ENCODE results near the gene CCDC97.

DNA sequence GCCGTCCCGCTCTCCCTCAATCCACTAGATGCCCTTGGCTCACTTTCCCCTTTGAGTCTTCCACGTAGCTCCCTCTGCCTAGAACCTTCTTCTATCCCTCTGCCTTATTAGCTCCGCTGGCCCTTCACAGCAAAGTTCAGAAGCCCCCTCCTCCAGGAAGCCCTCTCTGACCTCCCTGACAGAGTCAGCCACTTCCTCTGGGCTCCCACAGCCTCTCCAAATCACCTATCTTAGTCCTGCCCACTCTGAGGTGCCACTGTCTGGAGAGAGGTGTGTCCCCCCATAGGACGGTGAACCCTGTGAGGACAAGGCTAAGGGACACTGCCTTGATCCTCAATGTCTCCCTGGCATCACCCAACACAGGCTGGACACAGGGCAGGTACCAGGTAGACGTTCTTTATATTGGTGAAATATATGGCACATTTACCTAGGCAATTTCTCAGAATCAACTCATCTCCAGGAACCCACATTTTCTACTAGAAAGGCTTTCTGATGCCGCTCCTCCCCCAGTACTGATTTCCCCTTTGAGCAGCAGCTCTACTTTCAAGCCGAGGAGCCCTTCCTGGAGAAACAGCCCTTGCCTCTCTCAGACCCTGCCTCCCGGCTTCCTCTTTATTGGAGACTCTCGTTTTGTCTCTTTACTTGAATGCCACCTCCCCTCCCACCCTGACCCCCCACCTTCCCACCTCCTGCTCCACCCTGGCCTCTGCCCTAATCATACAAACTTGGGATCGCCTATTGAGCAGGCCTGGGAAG is 47.2 kb downstream of the CCDC97 start:
- TF ChIP-seq, protein P1, sequence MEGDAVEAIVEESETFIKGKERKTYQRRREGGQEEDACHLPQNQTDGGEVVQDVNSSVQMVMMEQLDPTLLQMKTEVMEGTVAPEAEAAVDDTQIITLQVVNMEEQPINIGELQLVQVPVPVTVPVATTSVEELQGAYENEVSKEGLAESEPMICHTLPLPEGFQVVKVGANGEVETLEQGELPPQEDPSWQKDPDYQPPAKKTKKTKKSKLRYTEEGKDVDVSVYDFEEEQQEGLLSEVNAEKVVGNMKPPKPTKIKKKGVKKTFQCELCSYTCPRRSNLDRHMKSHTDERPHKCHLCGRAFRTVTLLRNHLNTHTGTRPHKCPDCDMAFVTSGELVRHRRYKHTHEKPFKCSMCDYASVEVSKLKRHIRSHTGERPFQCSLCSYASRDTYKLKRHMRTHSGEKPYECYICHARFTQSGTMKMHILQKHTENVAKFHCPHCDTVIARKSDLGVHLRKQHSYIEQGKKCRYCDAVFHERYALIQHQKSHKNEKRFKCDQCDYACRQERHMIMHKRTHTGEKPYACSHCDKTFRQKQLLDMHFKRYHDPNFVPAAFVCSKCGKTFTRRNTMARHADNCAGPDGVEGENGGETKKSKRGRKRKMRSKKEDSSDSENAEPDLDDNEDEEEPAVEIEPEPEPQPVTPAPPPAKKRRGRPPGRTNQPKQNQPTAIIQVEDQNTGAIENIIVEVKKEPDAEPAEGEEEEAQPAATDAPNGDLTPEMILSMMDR (IDR thresholded peaks at IDR 0.05) = no peak
- no peak for TF ChIP-seq POLR2A (IDR thresholded peaks at IDR 0.05)
